Retinal pigment epithelial cell (primary cell): Measurements from ENCODE around the gene ARHGEF7.

Experiments used
- DNase-seq: peaks from one replicate; pipeline ENCODE4 v3.0.0-alpha.2; 2010; ENCODE audit warnings: low read depth
- H3K4me3 ChIP-seq: 2 replicates; pipeline ENCODE4 v1.5.1; 2011; ENCODE audit warnings: mild to moderate bottlenecking, low read length, control low read depth, moderate library complexity
- CTCF ChIP-seq: conservative IDR thresholded peaks from 2 replicates; pipeline ENCODE4 v1.5.1; 2011; ENCODE audit warnings: low read depth, low read length, control low read depth, inconsistent platforms

The ARHGEF7 gene

GRCh38 chr13:111323549-111323948 lies 208.4 kb downstream of the ARHGEF7 start:
- no peak overlapping the region for H3K4me3 ChIP-seq
- no peak for DNase-seq
- no peak for TF ChIP-seq CTCF

- H3K4me3 ChIP-seq = no peak overlapping the region
- no peak for TF ChIP-seq CTCF
- DNase-seq = no peak
These were observed 209.0 kb downstream of the ARHGEF7 start for GRCh38 chr13:111323950-111324651.

GRCh38 chr13:111324736-111325135 lies 209.6 kb downstream of the ARHGEF7 start:
- DNase-seq = no peak
- no peak for TF ChIP-seq CTCF

GRCh38 chr13:111325146-111325890 lies 210.2 kb downstream of the ARHGEF7 start:
- TF ChIP-seq CTCF = no peak
- no peak overlapping the region for H3K4me3 ChIP-seq
- no peak for DNase-seq

More at GRCh38 chr13:111324736-111325135, 209.6 kb downstream of the ARHGEF7 start:
- no peak overlapping the region for H3K4me3 ChIP-seq

GRCh38 chr13:111325941-111326620 lies 211.0 kb downstream of the ARHGEF7 start:
- no peak overlapping the region for H3K4me3 ChIP-seq
- no peak for DNase-seq
- no peak for TF ChIP-seq CTCF

- DNase-seq = no peak
- no peak overlapping the region for H3K4me3 ChIP-seq
- no peak for TF ChIP-seq CTCF
These were observed 211.5 kb downstream of the ARHGEF7 start for GRCh38 chr13:111326621-111326965.
